GM23338 (cell line): ENCODE results near the gene TMC2. TPM values are rescaled to one million over a fixed set of nuclear protein-coding genes. Genes with fewer than 3 reads are reported as not detected.

Experiments
- ATAC-seq: fragments of 200-7000 bp; cut with Tn5 transposase; 3 replicates; pipeline ENCODE4 v1.9.1; 2020
- DNase-seq: peaks from one replicate; pipeline ENCODE4 v3.0.0-alpha.2; 2015; ENCODE audit warnings: low spot score
- H2AFZ ChIP-seq: fragments of 200-600 bp; sonication (generic); 2 replicates; pipeline ENCODE4 v1.8.0; 2016; ENCODE audit warnings: antibody characterized with exemption, mild to moderate bottlenecking, moderate library complexity
- H3F3A ChIP-seq: fragments of 200-600 bp; sonication (generic); replicated peaks from 2 replicates; pipeline ENCODE4 v1.8.0; 2017; ENCODE audit warnings: antibody characterized with exemption, mixed run types, low read depth
- H3K27ac ChIP-seq: fragments of 200-600 bp; sonication (generic); 2 replicates; pipeline ENCODE4 v1.6.1; 2016; ENCODE audit warnings: low read depth
- H3K27me3 ChIP-seq: fragments of 200-600 bp; sonication (generic); 2 replicates; pipeline ENCODE4 v1.8.0; 2016; ENCODE audit warnings: mild to moderate bottlenecking, mixed run types, moderate library complexity; ENCODE audit not compliant: insufficient read depth
- H3K36me3 ChIP-seq: fragments of 200-600 bp; sonication (generic); 2 replicates; pipeline ENCODE4 v1.8.0; 2016; ENCODE audit warnings: mild to moderate bottlenecking; ENCODE audit not compliant: insufficient read depth
- H3K4me1 ChIP-seq: fragments of 200-600 bp; sonication (generic); 2 replicates; pipeline ENCODE4 v1.8.0; 2016; ENCODE audit warnings: mild to moderate bottlenecking, moderate library complexity; ENCODE audit not compliant: insufficient read depth
- H3K4me2 ChIP-seq: fragments of 200-600 bp; sonication (generic); 2 replicates; pipeline ENCODE4 v1.7.1; 2017; ENCODE audit warnings: mixed run types
- H3K4me3 ChIP-seq: fragments of 200-600 bp; sonication (generic); 2 replicates; pipeline ENCODE4 v1.6.1; 2016; ENCODE audit warnings: mixed run types
- H3K79me2 ChIP-seq: fragments of 200-600 bp; sonication (generic); replicated peaks from 2 replicates; pipeline ENCODE4 v1.8.0; 2017; ENCODE audit warnings: mild to moderate bottlenecking; ENCODE audit not compliant: insufficient read depth
- H3K9me2 ChIP-seq: fragments of 200-600 bp; sonication (generic); 2 replicates; pipeline ENCODE4 v1.8.0; 2017; ENCODE audit not compliant: insufficient read depth
- H4K20me1 ChIP-seq: fragments of 200-600 bp; sonication (generic); replicated peaks from 2 replicates; pipeline ENCODE4 v1.8.0; 2017; ENCODE audit warnings: mild to moderate bottlenecking; ENCODE audit not compliant: insufficient read depth
- H3K27ac Mint-ChIP-seq: 2 replicates; pipeline ENCODE4 v1.8.0; 2020; ENCODE audit warnings: inconsistent platforms, mild to moderate bottlenecking, moderate library complexity, mixed read lengths
- H3K27me3 Mint-ChIP-seq: 3 replicates; pipeline ENCODE4 v1.8.0; 2022; ENCODE audit warnings: low read depth, mild to moderate bottlenecking, moderate library complexity, mixed read lengths, inconsistent platforms; ENCODE audit not compliant: insufficient read depth, poor library complexity
- H3K36me3 Mint-ChIP-seq: 3 replicates; pipeline ENCODE4 v1.8.0; 2021; ENCODE audit warnings: low read depth, mild to moderate bottlenecking, inconsistent platforms, moderate library complexity, mixed read lengths
- H3K4me1 Mint-ChIP-seq: 3 replicates; pipeline ENCODE4 v1.8.0; 2020; ENCODE audit warnings: mild to moderate bottlenecking, inconsistent platforms, mixed read lengths
- H3K4me3 Mint-ChIP-seq: 3 replicates; pipeline ENCODE4 v1.8.0; 2021; ENCODE audit warnings: moderate library complexity, mild to moderate bottlenecking, inconsistent platforms, mixed read lengths
- H3K9me3 Mint-ChIP-seq: 3 replicates; pipeline ENCODE4 v1.8.0; 2020; ENCODE audit warnings: moderate library complexity, mild to moderate bottlenecking, inconsistent platforms, mixed read lengths
- CREB1 ChIP-seq: fragments of 250-450 bp; sonication (Bioruptor Pico); IDR thresholded peaks from 2 replicates; pipeline ENCODE4 v1.5.0; 2020; ENCODE audit warnings: low read depth, mild to moderate bottlenecking, moderate library complexity
- EZH2 ChIP-seq: fragments of 200-600 bp; sonication (generic); IDR thresholded peaks from one replicate; pipeline ENCODE4 v1.8.0; 2017; ENCODE audit warnings: antibody characterized with exemption, mild to moderate bottlenecking, low read depth; ENCODE audit not compliant: unreplicated experiment
- EZH2phosphoT487 ChIP-seq: fragments of 200-600 bp; sonication (generic); IDR thresholded peaks from one replicate; pipeline ENCODE4 v1.8.1; 2018; ENCODE audit warnings: antibody characterized with exemption; ENCODE audit not compliant: unreplicated experiment
- JUNB ChIP-seq: IDR thresholded peaks from one replicate; pipeline ENCODE4 v1.6.1; 2016; ENCODE audit warnings: antibody characterized with exemption; ENCODE audit not compliant: unreplicated experiment
- NANOG ChIP-seq: IDR thresholded peaks from 2 replicates; pipeline ENCODE4 v1.6.1; 2016; ENCODE audit warnings: antibody characterized with exemption, borderline replicate concordance
- POLR2AphosphoS5 ChIP-seq: IDR thresholded peaks from 2 replicates; pipeline ENCODE4 v1.6.1; 2016; ENCODE audit warnings: antibody characterized with exemption, low read depth
- STAT1 ChIP-seq: IDR thresholded peaks from one replicate; pipeline ENCODE4 v1.6.1; 2016; ENCODE audit warnings: antibody characterized with exemption; ENCODE audit not compliant: unreplicated experiment
- ZNF114 ChIP-seq: fragments of 250-450 bp; sonication (Bioruptor Pico); IDR thresholded peaks from 2 replicates; pipeline ENCODE4 v1.5.0; 2020; ENCODE audit warnings: mild to moderate bottlenecking, moderate library complexity
- ZNF331 ChIP-seq: fragments of 250-450 bp; sonication (Bioruptor Pico); IDR thresholded peaks from 2 replicates; pipeline ENCODE4 v1.5.0; 2020; ENCODE audit warnings: low read depth, mild to moderate bottlenecking, moderate library complexity
- polyA plus RNA-seq: library from polyadenylated mRNA; unstranded; fragments of >200 nt; fragmentation: Nextera tagmentation; extraction: Ambion mirVana; gene quantifications from 2 replicates; pipeline ENCODE4 v1.2.1, GENCODE V29; 2016
- total RNA-seq: library from RNA; depleted of rRNA; stranded (reverse); fragments of >200 nt; shearing (Covaris generic); gene quantifications from 2 replicates; pipeline ENCODE4 v1.2.3, GENCODE V29; 2014
- TF ChIP-seq, protein P1 (sequence below): IDR thresholded peaks from 2 replicates; pipeline ENCODE4 v1.6.1; 2016; ENCODE audit warnings: antibody characterized with exemption
- TF ChIP-seq, protein P2 (sequence below): IDR thresholded peaks from one replicate; pipeline ENCODE4 v1.6.1; 2018; ENCODE audit warnings: antibody characterized with exemption; ENCODE audit not compliant: unreplicated experiment
- TF ChIP-seq, protein P3 (sequence below), 2 experiments: fragments of 200-600 bp in 1 of 2; sonication (generic) in 1 of 2; conservative IDR thresholded peaks; 2 replicates each; pipeline versions ENCODE4 v1.5.1 to v1.6.1; 2016 to 2017; ENCODE audit warnings: antibody characterized with exemption in 2 of 2, low read depth in 2 of 2, mild to moderate bottlenecking in 2 of 2, moderate library complexity in 1 of 2

Gene TMC2
- total and polyA plus RNA-seq, 2 experiments from 2014 or later = not detected

DNA sequence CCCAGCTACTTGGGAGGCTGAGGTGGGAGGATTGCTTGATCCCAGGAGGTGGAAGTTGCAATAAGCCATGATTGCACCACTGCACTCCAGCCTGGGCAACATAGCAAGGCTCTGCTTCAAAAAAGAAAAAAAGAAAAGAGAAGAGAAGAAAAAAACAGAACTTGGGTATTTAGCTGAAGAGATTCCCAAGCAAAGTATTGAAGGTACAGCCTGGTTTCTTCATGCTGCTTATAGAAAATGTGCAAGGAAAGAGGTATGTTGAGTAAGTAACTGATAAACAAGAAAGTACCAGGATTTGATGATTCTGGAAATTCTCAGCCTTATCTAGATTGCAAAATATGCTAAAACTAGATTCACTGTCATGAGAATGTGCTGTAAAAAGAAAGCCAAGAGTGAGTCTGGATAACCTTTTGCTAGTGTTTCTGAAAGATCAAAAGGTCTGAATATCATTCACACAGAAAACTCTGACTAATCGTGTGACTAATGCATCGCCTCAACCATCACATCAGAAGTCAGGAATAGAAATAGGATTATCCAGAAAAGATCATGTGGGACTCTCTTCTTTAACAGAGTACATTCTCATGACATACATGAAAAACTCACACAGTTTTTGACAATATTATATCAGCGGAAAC, 83.7 kb downstream of the TMC2 start:
- no peaks in the 10 kb centered on the region; the same call in 2 of the 3 replicates for H3K9me3 Mint-ChIP-seq
- no peaks in the 10 kb centered on the region for H3K27me3 ChIP-seq
- no peak overlapping the region for H3K27ac ChIP-seq
- ATAC-seq = no peak
- TF ChIP-seq, protein P1, sequence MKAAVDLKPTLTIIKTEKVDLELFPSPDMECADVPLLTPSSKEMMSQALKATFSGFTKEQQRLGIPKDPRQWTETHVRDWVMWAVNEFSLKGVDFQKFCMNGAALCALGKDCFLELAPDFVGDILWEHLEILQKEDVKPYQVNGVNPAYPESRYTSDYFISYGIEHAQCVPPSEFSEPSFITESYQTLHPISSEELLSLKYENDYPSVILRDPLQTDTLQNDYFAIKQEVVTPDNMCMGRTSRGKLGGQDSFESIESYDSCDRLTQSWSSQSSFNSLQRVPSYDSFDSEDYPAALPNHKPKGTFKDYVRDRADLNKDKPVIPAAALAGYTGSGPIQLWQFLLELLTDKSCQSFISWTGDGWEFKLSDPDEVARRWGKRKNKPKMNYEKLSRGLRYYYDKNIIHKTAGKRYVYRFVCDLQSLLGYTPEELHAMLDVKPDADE = no peak
- TF ChIP-seq JUNB = no peak
- no peak for TF ChIP-seq STAT1
- TF ChIP-seq NANOG = no peak
- no peak for TF ChIP-seq EZH2
- TF ChIP-seq, protein P2, sequence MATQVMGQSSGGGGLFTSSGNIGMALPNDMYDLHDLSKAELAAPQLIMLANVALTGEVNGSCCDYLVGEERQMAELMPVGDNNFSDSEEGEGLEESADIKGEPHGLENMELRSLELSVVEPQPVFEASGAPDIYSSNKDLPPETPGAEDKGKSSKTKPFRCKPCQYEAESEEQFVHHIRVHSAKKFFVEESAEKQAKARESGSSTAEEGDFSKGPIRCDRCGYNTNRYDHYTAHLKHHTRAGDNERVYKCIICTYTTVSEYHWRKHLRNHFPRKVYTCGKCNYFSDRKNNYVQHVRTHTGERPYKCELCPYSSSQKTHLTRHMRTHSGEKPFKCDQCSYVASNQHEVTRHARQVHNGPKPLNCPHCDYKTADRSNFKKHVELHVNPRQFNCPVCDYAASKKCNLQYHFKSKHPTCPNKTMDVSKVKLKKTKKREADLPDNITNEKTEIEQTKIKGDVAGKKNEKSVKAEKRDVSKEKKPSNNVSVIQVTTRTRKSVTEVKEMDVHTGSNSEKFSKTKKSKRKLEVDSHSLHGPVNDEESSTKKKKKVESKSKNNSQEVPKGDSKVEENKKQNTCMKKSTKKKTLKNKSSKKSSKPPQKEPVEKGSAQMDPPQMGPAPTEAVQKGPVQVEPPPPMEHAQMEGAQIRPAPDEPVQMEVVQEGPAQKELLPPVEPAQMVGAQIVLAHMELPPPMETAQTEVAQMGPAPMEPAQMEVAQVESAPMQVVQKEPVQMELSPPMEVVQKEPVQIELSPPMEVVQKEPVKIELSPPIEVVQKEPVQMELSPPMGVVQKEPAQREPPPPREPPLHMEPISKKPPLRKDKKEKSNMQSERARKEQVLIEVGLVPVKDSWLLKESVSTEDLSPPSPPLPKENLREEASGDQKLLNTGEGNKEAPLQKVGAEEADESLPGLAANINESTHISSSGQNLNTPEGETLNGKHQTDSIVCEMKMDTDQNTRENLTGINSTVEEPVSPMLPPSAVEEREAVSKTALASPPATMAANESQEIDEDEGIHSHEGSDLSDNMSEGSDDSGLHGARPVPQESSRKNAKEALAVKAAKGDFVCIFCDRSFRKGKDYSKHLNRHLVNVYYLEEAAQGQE = no peak
- TF ChIP-seq CREB1 (CRISPR knock-in tag) = no peak
- TF ChIP-seq ZNF331 (CRISPR knock-in tag) = no peak
- TF ChIP-seq POLR2AphosphoS5 = no peak
- no peak for TF ChIP-seq ZNF114 (CRISPR knock-in tag)
- TF ChIP-seq, protein P3, sequence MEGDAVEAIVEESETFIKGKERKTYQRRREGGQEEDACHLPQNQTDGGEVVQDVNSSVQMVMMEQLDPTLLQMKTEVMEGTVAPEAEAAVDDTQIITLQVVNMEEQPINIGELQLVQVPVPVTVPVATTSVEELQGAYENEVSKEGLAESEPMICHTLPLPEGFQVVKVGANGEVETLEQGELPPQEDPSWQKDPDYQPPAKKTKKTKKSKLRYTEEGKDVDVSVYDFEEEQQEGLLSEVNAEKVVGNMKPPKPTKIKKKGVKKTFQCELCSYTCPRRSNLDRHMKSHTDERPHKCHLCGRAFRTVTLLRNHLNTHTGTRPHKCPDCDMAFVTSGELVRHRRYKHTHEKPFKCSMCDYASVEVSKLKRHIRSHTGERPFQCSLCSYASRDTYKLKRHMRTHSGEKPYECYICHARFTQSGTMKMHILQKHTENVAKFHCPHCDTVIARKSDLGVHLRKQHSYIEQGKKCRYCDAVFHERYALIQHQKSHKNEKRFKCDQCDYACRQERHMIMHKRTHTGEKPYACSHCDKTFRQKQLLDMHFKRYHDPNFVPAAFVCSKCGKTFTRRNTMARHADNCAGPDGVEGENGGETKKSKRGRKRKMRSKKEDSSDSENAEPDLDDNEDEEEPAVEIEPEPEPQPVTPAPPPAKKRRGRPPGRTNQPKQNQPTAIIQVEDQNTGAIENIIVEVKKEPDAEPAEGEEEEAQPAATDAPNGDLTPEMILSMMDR (conservative IDR thresholded peaks at IDR 0.05; ENCODE audit: low read depth in 2 of 2) = no peak
- TF ChIP-seq EZH2phosphoT487 = no peak
- H3K9me2 ChIP-seq = no peaks in the 10 kb centered on the region
- no peaks in the 10 kb centered on the region for H3K4me1 ChIP-seq
- no peak overlapping the region for H3K4me3 ChIP-seq
- H3F3A ChIP-seq = no peaks in the 10 kb centered on the region
- H3K27ac Mint-ChIP-seq = no peak overlapping the region
- DNase-seq = no peak
- no peak overlapping the region for H3K4me2 ChIP-seq
- peaks cover 12% of the 10 kb centered on the region for H3K27me3 Mint-ChIP-seq
- no peaks in the 10 kb centered on the region for H3K36me3 ChIP-seq
- no peaks in the 10 kb centered on the region for H3K36me3 Mint-ChIP-seq
- H4K20me1 ChIP-seq = no peaks in the 10 kb centered on the region
- no peaks in the 10 kb centered on the region for H3K4me1 Mint-ChIP-seq
- no peak overlapping the region for H3K4me3 Mint-ChIP-seq
- no peak overlapping the region for H2AFZ ChIP-seq
- H3K79me2 ChIP-seq = no peaks in the 10 kb centered on the region
